T-cell (primary cell): ENCODE results near the gene DAPP1. TPM values are rescaled to one million over a fixed set of nuclear protein-coding genes. Genes with fewer than 3 reads are reported as not detected.

Source experiments
- ATAC-seq, 4 experiments: fragments of 200-7000 bp in 3 of 4; fragments of 150-1000 bp in 1 of 4; cut with Tn5 transposase; replicated peaks in 1 of 4; 1 replicate in 3 of 4; 2 replicates in 1 of 4; pipeline ENCODE4 v1.10.0; 2021; ENCODE audit warnings: moderate library complexity in 3 of 4, mild to moderate bottlenecking in 2 of 4, moderate number of reproducible peaks in 1 of 4
- CTCF ChIA-PET, 2 donors: fragments of 300-600 bp; sonication (Branson Sonifier 250); formaldehyde crosslinking; loops; one replicate each; lab custom pipeline; 2022; ENCODE audit warnings: antibody characterized with exemption in 2 of 2; lab: Charles Lee
- POLR2A ChIA-PET, 2 donors: fragments of 300-600 bp; sonication (Branson Sonifier 250); formaldehyde crosslinking; loops; one replicate each; lab custom pipeline; 2022; ENCODE audit warnings: antibody characterized with exemption in 2 of 2; lab: Charles Lee
- DNase-seq, 35 experiments: peaks; one replicate each; pipeline versions ENCODE4 v3.0.0 to v3.0.0-alpha.2; 2013 to 2023
- H3K27ac ChIP-seq: one replicate; pipeline ENCODE4 v1.5.1; 2013; ENCODE audit warnings: low read length
- H3K27me3 ChIP-seq, 2 experiments: replicated peaks in 1 of 2; 1 replicate in 1 of 2; 2 replicates in 1 of 2; pipeline versions ENCODE4 v1.6.1 to v1.7.0; 2013; ENCODE audit warnings: low read length in 1 of 2, mixed read lengths in 1 of 2; ENCODE audit not compliant: control insufficient read depth in 2 of 2, insufficient read depth in 2 of 2; ENCODE audit errors: extremely low read depth in 1 of 2
- H3K36me3 ChIP-seq, 2 donors: 1 replicate in 1 of 2; 2 replicates in 1 of 2; pipeline versions ENCODE4 v1.6.1 to v1.7.0; 2013; ENCODE audit warnings: low read length in 1 of 2; ENCODE audit not compliant: control insufficient read depth in 2 of 2, insufficient read depth in 1 of 2; ENCODE audit errors: extremely low read depth in 1 of 2
- H3K4me1 ChIP-seq, 2 experiments: 1 replicate in 1 of 2; 2 replicates in 1 of 2; pipeline versions ENCODE4 v1.6.1 to v1.7.0; 2013; ENCODE audit warnings: low read length in 2 of 2, mixed read lengths in 1 of 2; ENCODE audit not compliant: insufficient read depth in 2 of 2, control insufficient read depth in 1 of 2; ENCODE audit errors: extremely low read depth in 1 of 2
- H3K4me3 ChIP-seq, 2 donors: 1 replicate in 1 of 2; 2 replicates in 1 of 2; pipeline versions ENCODE4 v1.5.1 to v1.7.0; 2013; ENCODE audit warnings: mild to moderate bottlenecking in 2 of 2, low read length in 1 of 2, moderate library complexity in 1 of 2; ENCODE audit not compliant: control insufficient read depth in 1 of 2; ENCODE audit errors: extremely low read depth in 1 of 2
- H3K9me3 ChIP-seq: 2 replicates; pipeline ENCODE4 v1.7.0; 2013
- H3K27ac Mint-ChIP-seq, 2 donors: one replicate each; pipeline ENCODE4 v1.8.0; 2020 to 2021; ENCODE audit warnings: mild to moderate bottlenecking in 2 of 2, mixed read lengths in 2 of 2
- H3K27me3 Mint-ChIP-seq, 2 donors: one replicate each; pipeline ENCODE4 v1.8.0; 2021 to 2022; ENCODE audit warnings: mixed read lengths in 2 of 2
- H3K36me3 Mint-ChIP-seq: one replicate; pipeline ENCODE4 v1.8.0; 2021; ENCODE audit warnings: mixed read lengths
- H3K4me1 Mint-ChIP-seq, 3 donors: one replicate each; pipeline ENCODE4 v1.8.0; 2020 to 2022; ENCODE audit warnings: mixed read lengths in 3 of 3, mild to moderate bottlenecking in 1 of 3
- H3K4me3 Mint-ChIP-seq, 3 donors: one replicate each; pipeline ENCODE4 v1.8.0; 2020 to 2022; ENCODE audit warnings: mild to moderate bottlenecking in 3 of 3, mixed read lengths in 3 of 3, moderate library complexity in 3 of 3
- H3K9me3 Mint-ChIP-seq, 3 donors: one replicate each; pipeline ENCODE4 v1.8.0; 2020 to 2022; ENCODE audit warnings: mixed read lengths in 3 of 3
- WGBS: methylation state at CpG from one replicate; pipeline ENCODE4 v1.1.5; 2013; ENCODE audit warnings: missing lambda C conversion rate; ENCODE audit not compliant: insufficient coverage; 5-methylcytosine and 5-hydroxymethylcytosine counted together
- total RNA-seq, 35 experiments: library from RNA in 6 of 35; stranded (reverse) in 6 of 35; fragments of 120-200 nt in 1 of 35; gene quantifications; one replicate each; pipeline versions ENCODE4 v1.2.1 to v1.2.4 and lab custom pipeline; 2013 to 2026

The DAPP1 gene
- total RNA-seq, 5 donors from 2014 or later (not counting 1 experiment from before 2014, with no cell fraction given), result 12.9 to 18.7 (median 14.3) TPM

- DNase-seq, result peak in 1 of 35 experiments; percentile 18
- Mint-ChIP-seq H3K4me3 (peak overlapping the region in 2 of 3 donors; percentile 21 to 61), H3K27ac (peak overlapping the region; percentile 75 to 86), H3K36me3 (peaks cover 17% of the 10 kb centered on the region), H3K27me3 (no peaks in the 10 kb centered on the region), H3K9me3 (no peaks in the 10 kb centered on the region), H3K4me1 (peaks cover 46 to 64% (median 51%) of the 10 kb centered on the region in 3 donors)
- H3K27me3 ChIP-seq, result no peaks in the 10 kb centered on the region
- H3K4me1 ChIP-seq, result peaks cover 28 to 33% of the 10 kb centered on the region in 2 experiments
- ChIA-PET CTCF (no interaction called here), POLR2A (interaction anchor here in 1 of 2 donors (0.7 kb wide), 1 partner anchor 1101 kb away, joined by 3 read pairs; no protein-coding TSS in a partner anchor)
- H3K27ac ChIP-seq, result no peak overlapping the region
- 35% methylated on average over 2 of the region's 4 CpGs for WGBS
- no peaks in the 10 kb centered on the region for H3K9me3 ChIP-seq
- H3K4me3 ChIP-seq, result no peak overlapping the region
- H3K36me3 ChIP-seq, result peaks cover 0 to 2% of the 10 kb centered on the region in 2 donors
- no peak for ATAC-seq
Observed at GRCh38 chr4:99848591-99849001, 32.0 kb downstream of the DAPP1 start.

- H3K4me3 Mint-ChIP-seq, result peak overlapping the region in 1 of 3 donors; percentile 28
- no peaks in the 10 kb centered on the region for H3K27me3 Mint-ChIP-seq
- no CpG with 5 or more reads among the region's 3 CpGs for WGBS
- peaks cover 38 to 62% (median 47%) of the 10 kb centered on the region in 3 donors for H3K4me1 Mint-ChIP-seq
- H3K9me3 ChIP-seq, result no peaks in the 10 kb centered on the region
- ChIA-PET POLR2A (interaction anchor here in 1 of 2 donors (0.6 kb wide), 1 partner anchor 56 kb away, joined by 3 read pairs; no protein-coding TSS in a partner anchor), CTCF (interaction anchor here (1.5 to 1.6 kb wide), 2 partner anchors 35 to 44 kb away, joined by 3 read pairs; partner anchors contain the start of gene DAPP1 (in 1 of the 2))
- no peaks in the 10 kb centered on the region for H3K27me3 ChIP-seq
- H3K27ac Mint-ChIP-seq, result no peak overlapping the region
- peaks cover 0 to 8% of the 10 kb centered on the region in 2 donors for H3K36me3 ChIP-seq
- DNase-seq, result no peak
- peaks cover 4 to 31% of the 10 kb centered on the region in 2 experiments for H3K4me1 ChIP-seq
- H3K9me3 Mint-ChIP-seq, result no peaks in the 10 kb centered on the region
- no peak overlapping the region for H3K27ac ChIP-seq
- no peak overlapping the region for H3K4me3 ChIP-seq
- peaks cover 31% of the 10 kb centered on the region for H3K36me3 Mint-ChIP-seq
- no peak for ATAC-seq
Observed at GRCh38 chr4:99852199-99852749, 35.6 kb downstream of the DAPP1 start.

GRCh38 chr4:99853190-99853589 lies 36.6 kb downstream of the DAPP1 start:
- Histone ChIP-seq H3K4me3 (no peak overlapping the region), H3K27ac (no peak overlapping the region), H3K36me3 (peaks cover 0 to 8% of the 10 kb centered on the region in 2 donors), H3K9me3 (no peaks in the 10 kb centered on the region), H3K4me1 (peaks cover 2 to 24% of the 10 kb centered on the region in 2 experiments), H3K27me3 (no peaks in the 10 kb centered on the region)
- no peaks in the 10 kb centered on the region for H3K9me3 Mint-ChIP-seq
- H3K36me3 Mint-ChIP-seq, result peaks cover 35% of the 10 kb centered on the region
- H3K27ac Mint-ChIP-seq, result no peak overlapping the region
- H3K4me3 Mint-ChIP-seq, result no peak overlapping the region
- peaks cover 32 to 56% (median 40%) of the 10 kb centered on the region in 3 donors for H3K4me1 Mint-ChIP-seq
- POLR2A ChIA-PET, result interaction anchor here in 1 of 2 donors (0.9 kb wide), 1 partner anchor 29 kb away, joined by 5 read pairs; no protein-coding TSS in a partner anchor
- 100% methylated on average over 1 of the region's 3 CpGs for WGBS
- ATAC-seq, result no peak
- no peaks in the 10 kb centered on the region for H3K27me3 Mint-ChIP-seq
- CTCF ChIA-PET, result interaction anchor here (0.9 to 1.6 kb wide), 4 partner anchors 27 to 44 kb away, joined by 3 to 8 read pairs (median 3); partner anchors contain the start of gene DAPP1 (in 1 of the 2)
- no peak for DNase-seq

DNA sequence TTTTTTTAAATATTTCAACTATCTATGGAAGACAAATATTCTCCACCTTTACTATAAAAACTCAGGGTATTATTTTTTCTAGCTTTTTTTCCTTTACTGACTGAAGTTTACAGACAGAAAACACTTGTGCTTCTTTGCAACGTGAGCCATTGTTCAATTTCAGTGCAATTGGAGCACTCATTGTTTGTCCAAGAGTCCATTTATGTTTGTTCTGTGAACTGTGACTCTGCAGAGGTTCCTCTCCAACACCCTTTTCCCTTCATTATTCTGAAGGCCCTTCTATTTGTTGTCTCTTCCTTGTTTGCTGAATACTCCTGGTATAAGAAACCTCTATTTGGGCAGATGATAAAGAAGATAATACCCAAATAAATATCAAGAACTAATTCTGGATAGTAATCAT lies 37.4 kb downstream of the DAPP1 start:
- Mint-ChIP-seq H3K4me3 (no peak overlapping the region), H3K27me3 (no peaks in the 10 kb centered on the region), H3K9me3 (no peaks in the 10 kb centered on the region), H3K36me3 (peaks cover 38% of the 10 kb centered on the region), H3K27ac (no peak overlapping the region), H3K4me1 (peaks cover 32 to 49% (median 32%) of the 10 kb centered on the region in 3 donors)
- CTCF ChIA-PET, result interaction anchor here in 1 of 2 donors (1.2 kb wide), 1 partner anchor 42 kb away, joined by 8 read pairs; no protein-coding TSS in a partner anchor
- H3K9me3 ChIP-seq, result no peaks in the 10 kb centered on the region
- WGBS, result no CpG with 5 or more reads among the region's 1 CpG
- no peak overlapping the region for H3K4me3 ChIP-seq
- POLR2A ChIA-PET, result interaction anchor here in 1 of 2 donors (0.9 kb wide), 1 partner anchor 28 kb away, joined by 5 read pairs; no protein-coding TSS in a partner anchor
- H3K27me3 ChIP-seq, result no peaks in the 10 kb centered on the region
- peaks cover 0 to 8% of the 10 kb centered on the region in 2 donors for H3K36me3 ChIP-seq
- peaks cover 0 to 18% of the 10 kb centered on the region in 2 experiments for H3K4me1 ChIP-seq
- ATAC-seq (no peak), DNase-seq (no peak)
- no peak overlapping the region for H3K27ac ChIP-seq

GRCh38 chr4:99855678-99856077 lies 39.1 kb downstream of the DAPP1 start:
- Histone ChIP-seq H3K4me3 (no peak overlapping the region), H3K9me3 (no peaks in the 10 kb centered on the region), H3K36me3 (peaks cover 0 to 8% of the 10 kb centered on the region in 2 donors), H3K4me1 (peaks cover 0 to 18% of the 10 kb centered on the region in 2 experiments), H3K27me3 (no peaks in the 10 kb centered on the region), H3K27ac (peak overlapping the region; percentile 40)
- H3K9me3 Mint-ChIP-seq, result no peaks in the 10 kb centered on the region
- peaks cover 41% of the 10 kb centered on the region for H3K36me3 Mint-ChIP-seq
- no CpG with 5 or more reads among the region's 1 CpG for WGBS
- peak in 2 of 35 experiments; percentile 20 to 27 for DNase-seq
- H3K27ac Mint-ChIP-seq, result peak overlapping the region; percentile 74 to 91
- peaks cover 31 to 47% (median 37%) of the 10 kb centered on the region in 3 donors for H3K4me1 Mint-ChIP-seq
- ChIA-PET CTCF (interaction anchor here (0.5 to 1.0 kb wide), 2 partner anchors 292 to 1413 kb away, joined by 3 to 7 read pairs; partner anchors contain the start of gene TRMT10A (in 1 of the 2)), POLR2A (no interaction called here)
- H3K4me3 Mint-ChIP-seq, result peak overlapping the region in 1 of 3 donors; percentile 21
- H3K27me3 Mint-ChIP-seq, result no peaks in the 10 kb centered on the region
- peak; percentile 38 to 56 (median 46) for ATAC-seq

GRCh38 chr4:99856166-99856565 lies 39.5 kb downstream of the DAPP1 start:
- H3K9me3 Mint-ChIP-seq, result no peaks in the 10 kb centered on the region
- Histone ChIP-seq H3K9me3 (no peaks in the 10 kb centered on the region), H3K4me1 (peaks cover 0 to 14% of the 10 kb centered on the region in 2 experiments), H3K27ac (peak overlapping the region; percentile 40), H3K4me3 (no peak overlapping the region), H3K36me3 (peaks cover 0 to 10% of the 10 kb centered on the region in 2 donors), H3K27me3 (no peaks in the 10 kb centered on the region)
- DNase-seq, result peak in 1 of 35 experiments; percentile 16
- WGBS, result 7% methylated on average over 1 of the region's 1 CpG
- peaks cover 41% of the 10 kb centered on the region for H3K36me3 Mint-ChIP-seq
- no peaks in the 10 kb centered on the region for H3K27me3 Mint-ChIP-seq
- ChIA-PET POLR2A (no interaction called here), CTCF (interaction anchor here (0.5 to 2.1 kb wide), 3 partner anchors 45 to 1413 kb away, joined by 3 to 9 read pairs (median 7); partner anchors contain the start of gene TRMT10A (in 1 of the 2))
- peaks cover 26 to 44% (median 37%) of the 10 kb centered on the region in 3 donors for H3K4me1 Mint-ChIP-seq
- ATAC-seq, result peak in 3 of 4 experiments; percentile 41 to 63 (median 59)
- H3K27ac Mint-ChIP-seq, result peak overlapping the region; percentile 83 to 91
- H3K4me3 Mint-ChIP-seq, result peak overlapping the region; percentile 5 to 40 (median 19)
